ENCODE measurements around the gene NEMP1. TPM values are rescaled to one million over a fixed set of nuclear protein-coding genes. Genes with fewer than 3 reads are reported as not detected.

The NEMP1 gene
- total and polyA plus RNA-seq, 2 of the 8 experiments (the other 6 are each of a cell fraction or from before 2014, with no cell fraction given), result 30.1 to 43.2 TPM

- TF ChIP-seq RNF2 (IDR thresholded peaks at IDR 0.05; ENCODE audit: borderline replicate concordance, low read depth, low read length, missing control alignments, poor library complexity, severe bottlenecking) (no peak), NRF1 (IDR thresholded peaks at IDR 0.05; ENCODE audit: low read depth, low read length) (no peak), SRF (IDR thresholded peaks at IDR 0.05; ENCODE audit: low read depth, low read length) (no peak), CBX8 (IDR thresholded peaks at IDR 0.05; ENCODE audit: borderline replicate concordance, low read depth, low read length) (no peak), EP300 (IDR thresholded peaks at IDR 0.05; ENCODE audit: borderline replicate concordance in 1 of 2, low read depth in 2 of 2, low read length in 2 of 2) (no peak), TCF12 (IDR thresholded peaks at IDR 0.05; ENCODE audit: low read depth, low read length) (no peak), NANOG (IDR thresholded peaks at IDR 0.05; ENCODE audit: insufficient read depth, low read depth, low read length, poor library complexity, severe bottlenecking) (no peak), RAD21 (IDR thresholded peaks at IDR 0.05 in 1 of 2, conservative IDR thresholded peaks at IDR 0.05 in 1 of 2; ENCODE audit: low read depth in 2 of 2, low read length in 2 of 2) (peak; percentile 10 to 14; a peak in 2 of 4 replicates), MAFK (IDR thresholded peaks at IDR 0.05; ENCODE audit: low read depth, low read length) (no peak), EZH2 (IDR thresholded peaks at IDR 0.05; ENCODE audit: low read depth, low read length, severe bottlenecking) (no peak), CHD2 (IDR thresholded peaks at IDR 0.05; ENCODE audit: low read length) (no peak), TEAD4 (IDR thresholded peaks at IDR 0.05; ENCODE audit: low read depth, low read length) (no peak; the same call in 1 of the 2 replicates), CTBP2 (IDR thresholded peaks at IDR 0.05; ENCODE audit: borderline replicate concordance, insufficient read depth, insufficient read length, low read length) (no peak), CTCF (IDR thresholded peaks at IDR 0.05; ENCODE audit: control extremely low read depth in 1 of 3, insufficient read depth in 1 of 3, low read depth in 1 of 3, low read length in 3 of 3) (peak in 2 of 3 experiments; percentile 23 to 37; a peak in 2 of 4 replicates), RXRA (IDR thresholded peaks at IDR 0.05; ENCODE audit: insufficient read depth, low read depth, low read length) (no peak), KDM1A (IDR thresholded peaks at IDR 0.05; ENCODE audit: borderline replicate concordance, low read length) (no peak)
Measured at GRCh38 chr12:57086493-57087009, 8.0 kb upstream of the NEMP1 start (continued).
